ENCODE measurements around the gene PPP2R3A. TPM values are rescaled to one million over a fixed set of nuclear protein-coding genes. Genes with fewer than 3 reads are reported as not detected.
A peak's percentile ranks its signal among the peaks of the same experiment; 100 is the strongest.

The PPP2R3A gene
- total and polyA plus RNA-seq, 9 of the 15 experiments (the other 6 are each of a cell fraction or from before 2014, with no cell fraction given): 0.10 to 0.50 (median 0.24) TPM

GRCh38 chr3:136196064-136196400, 230.5 kb downstream of the PPP2R3A start, which contains the start of gene MSL2 (continued):
- TF ChIP-seq PCBP1 (IDR thresholded peaks at IDR 0.05; ENCODE audit: low read depth, low read length, poor library complexity, severe bottlenecking) (peak; percentile 19), MCM2 (IDR thresholded peaks at IDR 0.05; ENCODE audit: low read depth) (no peak), BRD4 (IDR thresholded peaks at IDR 0.05) (no peak), LCOR (CRISPR knock-in tag; IDR thresholded peaks at IDR 0.05) (no peak), CUX1 (CRISPR knock-in tag; IDR thresholded peaks at IDR 0.05) (no peak), TAF15 (IDR thresholded peaks at IDR 0.05; ENCODE audit: low read depth, low read length) (no peak), ZNF23 (CRISPR knock-in tag; IDR thresholded peaks at IDR 0.05) (no peak), SLC30A9 (CRISPR knock-in tag; IDR thresholded peaks at IDR 0.05) (no peak), TFE3 (CRISPR knock-in tag; IDR thresholded peaks at IDR 0.05) (no peak), THAP12 (CRISPR knock-in tag; IDR thresholded peaks at IDR 0.05) (no peak), SUPT5H (IDR thresholded peaks at IDR 0.05) (peak; percentile 49; the same call in 1 of the 2 replicates), ZBTB33 (CRISPR knock-in tag; IDR thresholded peaks at IDR 0.05) (no peak), POLR2H (tag; IDR thresholded peaks at IDR 0.05; ENCODE audit: low read depth) (peak; percentile 40), ZNF668 (CRISPR knock-in tag; IDR thresholded peaks at IDR 0.05) (no peak), RBM22 (IDR thresholded peaks at IDR 0.05; ENCODE audit: low read depth, low read length, poor library complexity, severe bottlenecking) (no peak), PHF20 (IDR thresholded peaks at IDR 0.05; ENCODE audit: partially characterized antibody) (peak; percentile 22), RBM34 (IDR thresholded peaks at IDR 0.05; ENCODE audit: borderline replicate concordance, insufficient read depth, low read length) (no peak)

Measured in K562 (cell line).